AG08396 (cell line): ENCODE data around the gene FHL1.

Experiments used
- DNase-seq: peaks from one replicate; pipeline ENCODE4 v3.0.0; 2012; ENCODE audit warnings: low spot score, mixed read lengths

Gene FHL1

DNA sequence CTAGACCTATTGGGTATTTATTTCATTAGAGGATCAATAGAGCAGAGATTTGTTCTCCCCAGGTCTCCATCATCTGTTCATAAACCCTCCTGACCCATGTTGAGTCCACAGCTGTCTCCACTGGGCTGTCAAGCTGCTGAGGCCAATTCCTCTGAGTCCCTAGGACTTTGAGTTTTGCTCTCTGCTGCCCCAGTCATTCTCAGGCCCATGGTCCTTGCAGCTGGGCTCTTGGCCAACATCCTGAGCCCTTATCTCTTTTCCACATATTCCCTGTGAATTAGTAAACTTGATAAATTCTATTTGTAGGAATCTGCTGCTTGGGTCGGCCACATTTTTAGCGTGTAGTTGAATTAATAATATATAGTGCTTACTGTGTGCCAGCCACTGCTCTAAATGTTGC lies 41.9 kb downstream of the FHL1 start:
- no peak for DNase-seq

DNA sequence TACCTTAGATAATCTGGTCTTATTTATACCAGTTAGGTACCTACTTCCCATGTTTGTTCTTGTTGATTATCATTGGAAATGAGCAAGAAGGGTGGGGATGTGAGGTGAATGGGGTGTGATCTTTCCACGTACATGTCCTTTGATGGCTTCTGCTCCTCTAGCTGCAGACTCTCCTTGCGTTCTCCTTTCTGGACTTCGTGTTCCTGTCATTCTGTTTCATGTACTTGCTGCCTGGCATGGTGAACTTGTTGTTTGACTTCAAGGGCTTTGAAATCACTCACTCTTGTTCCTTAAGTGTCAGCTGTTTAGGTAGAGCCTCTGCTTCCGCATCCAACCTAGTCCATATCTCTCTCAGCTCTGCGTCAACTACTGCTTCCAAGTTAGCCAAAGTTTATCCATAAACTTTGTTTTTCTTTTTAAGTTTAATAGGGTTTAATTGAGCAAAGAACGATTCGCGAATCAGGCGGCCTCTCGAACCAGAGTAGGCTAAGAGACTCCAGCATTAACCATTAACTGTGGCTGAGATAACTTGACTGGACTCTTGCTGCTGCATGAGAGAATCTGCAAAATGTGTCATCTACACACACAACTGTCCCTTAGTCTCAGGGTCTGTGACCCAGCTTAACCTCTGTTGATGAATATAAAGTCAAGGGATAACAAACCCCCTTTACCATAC lies 42.8 kb downstream of the FHL1 start:
- no peak for DNase-seq

DNA sequence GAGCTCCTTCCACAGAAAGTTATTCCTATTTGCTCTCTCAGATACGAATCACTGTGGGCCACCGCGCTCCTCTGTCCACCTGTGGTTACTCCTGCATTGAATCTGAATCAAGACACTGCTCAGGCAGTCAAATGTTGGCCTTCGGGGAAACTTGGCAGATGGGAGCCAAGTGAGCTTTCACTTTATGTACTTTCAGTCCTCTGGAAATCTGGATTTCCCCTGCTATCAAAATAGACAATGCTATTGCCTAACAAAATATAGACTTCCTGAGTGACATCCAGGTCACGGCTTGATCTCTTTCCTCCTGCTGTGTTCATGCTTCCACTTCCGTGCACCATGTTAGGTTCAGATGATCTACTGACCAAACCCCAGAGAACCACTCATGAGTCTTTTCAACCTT lies 43.8 kb downstream of the FHL1 start:
- no peak for DNase-seq

DNA sequence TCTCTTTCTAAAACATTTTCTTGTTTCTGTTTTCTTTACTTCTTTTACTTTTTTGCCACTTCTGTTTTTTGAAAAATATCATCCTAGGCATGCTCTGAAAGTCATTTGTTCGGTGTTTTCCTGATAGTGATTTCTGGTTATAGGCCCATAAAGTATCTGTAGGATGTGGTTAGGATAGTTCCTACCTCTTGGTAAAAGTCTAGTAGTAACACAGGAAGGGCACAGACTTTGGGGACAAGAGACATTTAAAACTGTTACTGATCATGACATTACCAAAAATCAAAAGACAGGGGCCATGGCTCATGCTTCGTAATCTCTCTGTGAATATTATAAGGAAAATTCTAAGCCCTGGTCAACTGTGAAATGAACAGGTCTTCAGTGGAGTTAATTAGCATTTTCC lies 44.8 kb downstream of the FHL1 start:
- no peak for DNase-seq

DNA sequence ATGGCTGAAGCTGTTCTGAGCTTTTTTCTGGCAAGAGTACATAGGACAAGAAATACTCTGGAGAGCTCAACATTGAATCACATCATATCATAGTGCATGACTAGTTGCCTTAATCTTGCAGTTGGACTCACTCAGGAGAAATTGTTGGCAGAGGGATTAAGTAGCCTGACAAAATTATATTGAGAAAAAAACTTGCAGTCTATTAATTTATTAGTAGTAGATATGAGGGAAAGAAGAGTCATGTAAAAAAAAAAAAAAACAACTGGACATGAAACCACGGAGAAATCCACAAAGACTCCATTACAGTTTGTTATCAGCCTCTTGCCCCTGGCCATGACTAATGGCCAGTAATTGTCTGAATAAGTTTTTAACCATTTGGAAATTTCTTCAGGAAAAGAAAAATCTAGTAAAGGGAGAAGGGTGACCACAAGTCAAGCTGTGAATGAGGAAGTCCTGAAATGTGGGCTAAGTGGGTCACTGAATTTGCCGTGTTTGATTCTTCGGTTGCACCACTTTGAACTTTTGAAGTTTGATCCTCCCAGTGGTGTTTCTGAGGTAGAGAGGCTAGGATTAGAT lies 45.6 kb downstream of the FHL1 start:
- DNase-seq = no peak

DNA sequence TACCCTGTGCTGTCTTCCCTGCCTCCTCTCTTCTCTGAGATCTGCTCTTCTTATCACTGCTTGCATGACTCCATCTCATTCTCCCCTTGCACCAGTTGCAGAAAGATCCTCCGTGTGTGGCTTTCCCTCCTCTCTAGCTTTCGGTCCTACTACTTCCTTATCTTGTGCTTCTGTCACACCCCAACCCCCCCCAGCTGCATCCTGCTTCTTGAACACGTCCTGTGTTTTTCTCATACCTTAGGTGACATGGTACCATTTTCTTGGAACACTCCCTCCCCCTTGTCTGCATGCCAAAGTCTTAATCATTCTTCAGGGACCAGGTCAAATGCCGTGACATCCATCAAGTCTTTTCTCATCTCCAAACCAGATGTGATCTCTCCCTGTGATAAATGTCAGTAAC lies 46.4 kb downstream of the FHL1 start:
- DNase-seq = no peak

DNA sequence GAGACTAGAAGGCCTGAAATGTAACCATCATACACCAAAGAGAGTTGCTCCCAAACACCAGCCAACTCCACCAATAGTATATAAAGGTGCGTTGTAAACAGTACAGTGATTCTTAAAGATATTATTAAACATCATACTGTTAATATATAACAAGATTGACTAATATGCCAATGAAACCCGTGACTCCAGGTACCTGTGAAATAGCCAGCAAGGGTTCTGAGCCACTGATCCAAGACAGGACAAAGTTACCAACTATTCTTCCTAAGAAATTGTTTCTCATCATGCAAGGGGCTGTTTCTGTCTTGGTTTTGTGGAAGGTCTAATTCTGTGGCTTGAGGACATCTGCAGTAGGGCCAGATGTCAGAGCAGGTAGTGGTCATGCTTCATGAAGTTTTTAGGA lies 47.2 kb downstream of the FHL1 start:
- no peak for DNase-seq

DNA sequence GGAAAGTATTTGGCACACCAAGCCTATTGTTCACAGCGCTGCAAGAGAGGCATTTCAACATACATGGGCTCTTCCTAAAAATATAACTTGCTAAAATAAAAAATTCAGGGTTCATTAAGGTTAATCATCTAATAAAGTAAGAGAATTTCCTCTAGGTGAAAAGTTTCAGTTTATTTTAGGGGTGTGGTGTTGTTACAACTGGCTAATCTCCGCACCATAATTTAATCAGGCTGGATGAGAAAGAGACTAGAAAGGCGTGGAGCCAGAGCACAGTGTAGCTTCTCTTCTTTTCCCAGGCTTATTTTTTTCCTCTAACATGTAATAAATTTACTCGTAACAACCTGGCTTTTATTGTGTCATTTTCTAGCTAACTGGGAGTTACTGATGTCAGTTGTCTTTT lies 47.9 kb downstream of the FHL1 start:
- DNase-seq = no peak

DNA sequence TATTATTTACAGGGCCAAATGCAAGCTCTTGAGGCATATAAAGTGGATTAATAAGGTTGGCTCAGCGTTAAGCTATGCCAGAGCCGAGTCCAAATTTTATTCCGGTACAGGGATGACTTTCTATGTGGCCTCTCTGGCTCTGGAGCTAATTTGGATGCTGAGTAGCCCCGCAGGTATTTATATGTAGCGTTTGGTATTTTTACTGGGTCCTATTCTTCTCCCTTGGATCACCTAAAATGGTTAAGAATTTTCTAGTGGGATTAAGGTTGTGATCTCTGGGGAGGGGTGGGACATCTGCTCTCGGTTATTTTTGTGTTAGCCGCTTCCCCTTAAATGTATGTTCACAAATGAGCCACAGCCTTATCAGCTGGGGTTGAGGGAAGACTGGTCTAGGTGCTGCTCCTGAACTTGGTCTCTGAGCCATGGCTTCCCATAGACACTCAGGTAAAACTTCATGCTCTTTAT lies 49.4 kb downstream of the FHL1 start:
- no peak for DNase-seq

DNA sequence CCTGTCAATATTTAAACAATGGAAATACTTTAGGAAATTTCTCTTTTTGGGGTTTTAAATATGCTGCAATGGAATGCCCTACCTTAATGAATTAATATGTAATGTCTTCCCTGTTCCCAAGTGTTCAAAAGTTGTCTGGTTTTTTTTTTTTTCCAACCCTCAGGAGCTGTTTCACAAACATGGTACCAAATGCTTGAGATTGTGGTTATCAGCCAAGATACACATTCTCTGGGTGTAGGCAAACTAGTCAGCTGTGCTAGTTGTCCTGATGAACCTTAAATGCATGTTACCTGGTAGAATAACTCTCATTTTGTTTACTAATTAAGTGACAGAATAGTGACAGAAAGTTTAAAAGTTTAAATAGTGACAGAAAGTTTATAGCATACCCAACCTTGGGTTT lies 50.7 kb downstream of the FHL1 start:
- no peak for DNase-seq

DNA sequence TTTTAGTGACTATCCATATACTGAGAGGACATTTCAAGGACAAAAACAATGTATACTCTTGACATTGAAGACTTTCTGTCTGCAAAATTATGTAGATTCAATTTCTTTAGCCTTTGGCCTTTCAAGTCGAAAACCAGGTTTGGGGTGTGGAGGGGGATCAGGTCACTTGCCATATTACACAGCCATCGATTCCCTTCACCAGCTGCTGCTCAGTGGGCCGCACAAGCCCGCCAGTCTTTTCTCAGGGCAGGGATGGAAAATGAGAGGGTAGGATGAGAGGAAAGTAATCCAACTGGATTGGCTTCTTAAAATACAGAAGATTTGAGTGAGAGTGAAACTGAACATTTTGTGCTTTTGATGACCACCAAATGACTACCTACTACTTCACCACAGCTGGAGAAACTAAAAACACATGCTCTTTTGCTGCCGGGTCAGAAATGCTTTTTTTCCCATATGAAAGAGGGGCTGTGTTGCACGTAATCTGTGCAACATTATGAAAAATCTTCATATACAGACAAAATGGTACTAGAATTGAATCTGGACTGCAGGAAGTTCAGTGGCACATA lies 51.4 kb downstream of the FHL1 start:
- no peak for DNase-seq

DNA sequence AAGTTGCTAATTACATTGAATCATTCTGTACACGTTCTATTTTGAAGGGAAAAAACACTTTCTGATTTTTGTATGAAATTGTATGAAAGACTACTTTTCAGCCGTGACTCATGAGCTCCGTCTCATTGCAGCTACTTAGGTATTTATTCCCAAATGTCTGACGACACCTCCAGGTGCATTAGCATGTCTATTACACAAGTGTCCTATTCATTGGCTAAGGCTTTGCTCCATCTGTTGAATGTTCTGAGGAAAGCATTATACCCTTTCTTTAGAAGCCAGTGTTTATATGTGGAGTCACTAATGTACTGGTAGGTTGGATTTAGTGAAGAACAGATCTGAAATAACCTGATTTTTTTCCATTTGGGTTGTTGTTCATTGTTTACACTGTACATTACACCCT lies 52.0 kb downstream of the FHL1 start:
- DNase-seq = no peak

DNA sequence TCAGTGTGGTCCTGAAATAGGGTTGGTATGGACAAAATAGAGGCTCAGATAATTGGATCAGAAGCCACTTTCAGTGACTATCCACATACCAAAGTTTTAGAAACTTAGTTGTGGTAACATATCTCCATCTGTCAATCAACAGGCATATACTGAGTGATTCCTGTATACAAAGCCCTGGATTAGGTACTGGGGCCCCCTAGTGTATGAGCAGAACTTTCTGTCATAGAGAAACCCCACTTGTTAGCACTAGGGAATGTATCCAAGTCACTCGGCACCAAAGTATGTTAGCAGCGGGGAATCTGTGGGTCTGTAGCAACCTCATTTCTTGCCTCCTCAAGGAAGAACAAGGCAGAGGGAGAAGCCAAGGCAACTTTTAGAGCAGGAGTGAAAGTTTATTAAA lies 53.1 kb downstream of the FHL1 start:
- DNase-seq = peak; percentile 23

DNA sequence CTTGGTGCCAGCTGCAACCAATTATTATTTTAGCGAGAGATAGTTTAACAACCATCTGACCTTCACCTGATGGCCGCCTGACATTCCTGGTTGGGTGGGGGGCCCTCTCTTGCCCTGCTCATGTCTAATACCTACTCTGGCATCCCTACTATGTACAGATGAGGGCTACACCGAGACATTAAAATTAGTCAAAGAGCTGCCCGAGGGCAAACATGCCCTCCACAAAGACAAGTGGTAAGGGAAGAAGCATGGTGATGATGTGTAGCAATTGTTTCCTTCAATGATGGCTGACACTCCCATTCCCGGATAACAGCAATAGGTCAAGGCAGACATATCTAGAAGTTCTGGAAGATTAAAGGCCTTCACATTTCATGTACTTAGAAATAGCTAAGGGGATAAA lies 54.3 kb downstream of the FHL1 start:
- no peak for DNase-seq

DNA sequence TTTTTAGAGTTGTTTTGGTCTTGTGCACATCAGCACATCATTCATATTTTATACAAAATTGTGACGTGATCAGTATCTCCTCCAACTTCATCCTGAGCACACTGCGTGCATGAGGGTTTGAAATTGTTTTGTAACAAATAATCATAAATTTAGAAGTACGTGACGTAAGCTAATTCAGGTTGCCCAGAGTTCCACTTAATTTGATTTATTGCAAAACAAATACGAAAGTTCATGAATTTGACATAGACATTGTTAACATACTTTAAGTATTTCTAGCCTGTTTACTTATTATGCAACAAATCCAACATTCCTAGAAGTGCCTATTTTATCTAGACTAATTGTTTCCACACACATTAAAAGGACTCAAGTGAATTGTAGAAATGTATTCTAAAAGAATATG lies 55.6 kb downstream of the FHL1 start:
- DNase-seq = no peak

DNA sequence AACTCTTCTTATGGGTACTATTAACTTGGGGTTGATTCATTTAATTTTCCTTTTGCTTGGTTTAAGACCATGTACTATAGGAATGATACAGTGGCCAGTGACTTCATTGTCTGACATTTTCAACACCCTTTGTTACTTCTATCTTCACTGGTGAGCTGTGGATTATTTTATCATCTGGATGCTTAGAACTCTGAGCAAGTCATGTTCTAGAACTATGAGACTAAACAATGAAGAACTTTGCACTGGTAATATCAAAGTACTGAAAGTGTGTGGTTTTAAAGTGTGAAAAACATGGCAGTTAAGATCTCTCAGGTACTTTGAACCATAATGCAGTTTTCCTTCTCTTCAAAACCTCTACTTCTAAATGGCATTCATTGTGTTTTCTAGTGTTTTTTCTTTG lies 56.1 kb downstream of the FHL1 start:
- DNase-seq = no peak

DNA sequence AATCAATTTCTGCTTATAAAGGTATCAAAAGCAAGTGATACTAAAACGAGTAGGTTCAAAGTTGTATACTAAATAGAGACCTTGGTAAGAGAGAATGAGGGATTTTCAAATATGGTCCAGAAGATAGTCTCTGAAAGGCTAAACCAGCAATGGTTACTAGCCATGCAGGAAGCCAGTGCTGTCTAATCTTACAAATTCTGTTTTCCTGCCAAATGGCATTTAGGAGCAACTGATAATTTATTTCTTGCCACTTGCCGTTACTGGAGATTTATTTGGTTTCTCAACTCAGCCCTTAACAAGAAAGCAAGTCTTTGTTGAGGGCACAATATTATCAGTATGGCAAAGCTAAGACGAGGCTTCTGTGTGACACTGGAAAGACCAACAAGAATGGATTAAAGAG lies 56.6 kb downstream of the FHL1 start:
- no peak for DNase-seq

DNA sequence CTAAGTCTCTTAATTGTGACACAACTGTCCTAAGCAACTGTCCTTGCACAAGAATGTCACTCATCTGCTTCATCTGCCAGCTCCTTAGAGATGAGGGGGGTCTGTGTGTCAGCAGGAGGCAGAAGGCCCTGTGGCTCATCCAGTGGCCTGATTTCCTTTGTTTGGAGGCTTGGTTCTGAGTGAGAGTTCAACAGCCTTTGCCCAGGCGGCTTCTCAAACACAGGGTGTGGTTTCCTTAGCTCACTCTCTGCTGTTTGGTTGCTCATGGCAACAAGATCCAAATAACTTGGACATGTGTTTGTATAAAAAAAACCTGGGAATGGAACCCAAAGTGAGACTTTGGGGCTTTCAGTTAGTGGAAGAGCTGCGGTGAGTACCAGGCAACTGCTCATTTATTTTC lies 57.2 kb downstream of the FHL1 start:
- DNase-seq = peak; percentile 45

DNA sequence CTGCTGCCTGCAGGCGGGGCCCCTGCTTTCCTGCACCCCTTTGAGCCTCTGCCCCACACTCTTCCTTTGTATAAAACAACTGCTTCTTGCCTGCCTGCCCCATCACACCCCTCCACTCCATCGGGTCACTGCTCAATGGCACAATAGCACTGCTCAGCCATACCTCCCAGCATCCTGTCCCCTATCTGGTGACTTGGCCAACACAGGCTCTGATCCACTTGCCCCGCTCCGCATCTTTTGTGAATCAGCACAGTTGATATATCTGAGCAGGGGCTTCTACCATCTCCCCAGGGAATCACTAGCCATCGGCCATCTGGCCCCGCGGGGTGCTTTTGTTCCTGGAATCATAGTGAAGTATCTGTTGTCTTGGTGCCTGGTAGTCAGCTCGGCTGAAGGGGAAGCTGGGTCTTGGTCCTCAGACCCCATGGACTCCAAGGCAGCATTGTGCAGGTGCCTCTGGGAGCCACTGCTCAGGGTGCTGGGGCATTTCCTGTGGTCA lies 58.6 kb downstream of the FHL1 start:
- no peak for DNase-seq

DNA sequence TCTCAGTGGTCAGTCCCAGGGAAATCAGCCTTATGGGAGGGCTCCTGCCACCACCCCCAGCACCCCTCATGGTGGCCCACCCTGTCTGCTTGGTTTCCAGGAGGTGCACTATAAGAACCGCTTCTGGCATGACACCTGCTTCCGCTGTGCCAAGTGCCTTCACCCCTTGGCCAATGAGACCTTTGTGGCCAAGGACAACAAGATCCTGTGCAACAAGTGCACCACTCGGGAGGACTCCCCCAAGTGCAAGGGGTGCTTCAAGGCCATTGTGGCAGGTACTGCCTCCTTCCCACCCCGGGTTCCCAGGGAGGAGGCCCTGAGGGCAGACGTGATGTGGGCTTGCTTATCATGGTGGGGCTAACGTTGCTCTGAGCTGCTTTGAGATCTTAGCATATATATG lies 59.6 kb downstream of the FHL1 start:
- no peak for DNase-seq

DNA sequence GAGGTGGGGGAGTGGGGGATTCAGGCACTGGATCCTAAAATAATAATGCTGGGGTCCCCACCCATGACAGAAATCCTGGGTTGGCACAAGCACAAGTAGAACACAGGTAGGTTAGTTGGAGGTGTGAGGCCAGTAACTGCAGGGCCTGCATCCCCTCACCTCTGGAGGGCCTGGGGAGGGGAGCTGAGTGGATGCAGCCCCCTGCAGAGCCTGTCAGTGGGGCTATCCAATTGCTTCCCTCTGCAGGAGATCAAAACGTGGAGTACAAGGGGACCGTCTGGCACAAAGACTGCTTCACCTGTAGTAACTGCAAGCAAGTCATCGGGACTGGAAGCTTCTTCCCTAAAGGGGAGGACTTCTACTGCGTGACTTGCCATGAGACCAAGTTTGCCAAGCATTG lies 60.2 kb downstream of the FHL1 start:
- no peak for DNase-seq

DNA sequence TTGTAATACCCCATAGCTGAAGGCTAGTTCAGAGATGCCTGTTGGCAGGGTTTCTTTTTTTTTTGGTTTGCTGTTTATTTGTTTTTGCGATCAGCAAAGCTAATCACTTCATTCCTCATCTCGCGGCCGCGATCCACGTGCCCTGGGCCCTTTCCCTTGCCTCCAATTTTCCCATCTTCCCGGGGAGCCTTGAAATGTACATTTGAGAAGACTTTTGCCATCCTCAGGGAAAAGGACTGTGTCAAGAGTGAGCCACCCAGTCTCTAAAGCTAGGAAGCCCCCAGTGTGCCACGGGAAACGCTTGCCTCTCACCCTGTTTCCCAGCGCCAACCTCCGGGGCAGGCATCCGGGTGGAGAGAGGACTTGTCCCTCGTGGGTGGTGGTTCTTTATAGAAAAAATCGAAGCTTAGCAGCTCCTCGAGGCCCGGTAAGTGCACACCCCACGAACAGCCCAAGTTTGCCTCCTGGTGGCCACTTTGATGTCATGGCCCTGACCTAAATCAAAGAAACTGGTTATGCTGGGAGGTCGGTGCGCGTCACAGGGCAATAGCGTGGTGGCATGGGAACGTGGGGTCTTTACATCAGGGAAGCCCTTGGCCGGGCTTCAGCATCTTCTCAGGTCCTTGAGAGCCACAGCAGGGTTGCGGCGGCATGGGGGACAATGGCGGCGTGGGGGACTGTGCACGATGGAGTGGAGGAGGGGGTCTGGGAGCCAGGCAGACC lies 61.8 kb downstream of the FHL1 start:
- DNase-seq = peak; percentile 54

DNA sequence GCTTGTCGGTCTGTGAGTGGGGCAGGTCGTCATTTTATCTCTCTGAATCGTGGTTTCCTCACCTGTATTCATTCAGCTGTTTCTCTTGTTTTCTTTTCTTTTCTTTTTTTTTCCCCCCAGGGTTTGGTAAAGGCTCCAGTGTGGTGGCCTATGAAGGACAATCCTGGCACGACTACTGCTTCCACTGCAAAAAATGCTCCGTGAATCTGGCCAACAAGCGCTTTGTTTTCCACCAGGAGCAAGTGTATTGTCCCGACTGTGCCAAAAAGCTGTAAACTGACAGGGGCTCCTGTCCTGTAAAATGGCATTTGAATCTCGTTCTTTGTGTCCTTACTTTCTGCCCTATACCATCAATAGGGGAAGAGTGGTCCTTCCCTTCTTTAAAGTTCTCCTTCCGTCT lies 62.4 kb downstream of the FHL1 start:
- no peak for DNase-seq
